SU-DHL-6 (cell line): ENCODE measurements around the gene MAGOH.

Experiments
- H2AFZ ChIP-seq: fragments of 200-600 bp; sonication (generic); 2 replicates; pipeline ENCODE4 v1.6.1; 2014; ENCODE audit warnings: low read depth, mild to moderate bottlenecking, moderate library complexity, mixed read lengths, antibody characterized with exemption, low read length; ENCODE audit not compliant: severe bottlenecking
- H3F3A ChIP-seq: fragments of 200-600 bp; shearing (Covaris generic); 2 replicates; pipeline ENCODE4 v1.6.0; 2016; ENCODE audit warnings: antibody characterized with exemption, mild to moderate bottlenecking; ENCODE audit not compliant: insufficient read depth
- H3K27ac ChIP-seq: fragments of 200-600 bp; sonication (generic); 2 replicates; pipeline ENCODE4 v1.5.1; 2016; ENCODE audit warnings: low read depth, mild to moderate bottlenecking, low read length, moderate library complexity, mixed read lengths
- H3K27me3 ChIP-seq: fragments of 200-600 bp; sonication (generic), shearing (Covaris generic); 2 replicates; pipeline ENCODE4 v1.6.0; 2014; ENCODE audit warnings: mild to moderate bottlenecking, low read length
- H3K36me3 ChIP-seq: fragments of 200-600 bp; sonication (generic); 2 replicates; pipeline ENCODE4 v1.6.1; 2014; ENCODE audit warnings: mild to moderate bottlenecking, low read length, mixed read lengths
- H3K4me2 ChIP-seq: fragments of 300-600, 200-600 bp; shearing (Covaris generic), sonication (generic); 2 replicates; pipeline ENCODE4 v1.6.0; 2014; ENCODE audit warnings: low read length, low read depth, mild to moderate bottlenecking; ENCODE audit not compliant: poor library complexity, severe bottlenecking
- H3K4me3 ChIP-seq: fragments of 200-600 bp; sonication (generic); 2 replicates; pipeline ENCODE4 v1.5.1; 2014; ENCODE audit warnings: antibody characterized with exemption, low read length, mild to moderate bottlenecking, mixed read lengths; ENCODE audit not compliant: insufficient read depth, poor library complexity, severe bottlenecking
- H3K79me2 ChIP-seq: fragments of 200-600 bp; sonication (generic); 2 replicates; pipeline ENCODE4 v1.6.1; 2014; ENCODE audit warnings: mild to moderate bottlenecking, low read length, moderate library complexity; ENCODE audit not compliant: insufficient read depth
- H3K9ac ChIP-seq: fragments of 200-600 bp; sonication (generic); 2 replicates; pipeline ENCODE4 v1.7.0; 2014; ENCODE audit warnings: mild to moderate bottlenecking, low read length
- H3K9me2 ChIP-seq: fragments of 200-600 bp; sonication (generic); replicated peaks from 2 replicates; pipeline ENCODE4 v1.6.1; 2014; ENCODE audit warnings: low read length; ENCODE audit not compliant: insufficient read depth
- H3K9me3 ChIP-seq: fragments of 200-600 bp; sonication (generic); 2 replicates; pipeline ENCODE4 v1.6.1; 2014; ENCODE audit warnings: low read length, mixed read lengths; ENCODE audit not compliant: insufficient read depth
- H4K20me1 ChIP-seq: fragments of 200-600 bp; sonication (generic); 2 replicates; pipeline ENCODE4 v1.6.1; 2014; ENCODE audit warnings: low read depth, mild to moderate bottlenecking, antibody characterized with exemption, low read length, moderate library complexity, mixed read lengths
- CTCF ChIP-seq: fragments of 200-600 bp; sonication (generic); IDR thresholded peaks from one replicate; pipeline ENCODE4 v1.5.1; 2017; ENCODE audit warnings: antibody characterized with exemption, mild to moderate bottlenecking, low read length, moderate library complexity; ENCODE audit not compliant: insufficient read depth, poor library complexity, severe bottlenecking
- EZH2phosphoT487 ChIP-seq: fragments of 200-600 bp; sonication (generic), shearing (Covaris generic); conservative IDR thresholded peaks from 2 replicates; pipeline ENCODE4 v1.6.1; 2018; ENCODE audit warnings: mild to moderate bottlenecking, antibody characterized with exemption, low read length, moderate library complexity, mixed read lengths

Gene MAGOH

GRCh38 chr1:53265581-53265980 lies 27.3 kb upstream of the MAGOH start:
- TF ChIP-seq CTCF = no peak
- TF ChIP-seq EZH2phosphoT487 = no peak
- no peak overlapping the region for H3K4me3 ChIP-seq
- H3K27me3 ChIP-seq = no peaks in the 10 kb centered on the region
- no peaks in the 10 kb centered on the region for H3K9me3 ChIP-seq
- H3K9me2 ChIP-seq = no peaks in the 10 kb centered on the region
- no peak overlapping the region for H2AFZ ChIP-seq
- H3K79me2 ChIP-seq = no peaks in the 10 kb centered on the region
- no peak overlapping the region for H3K4me2 ChIP-seq
- H3K27ac ChIP-seq = no peak overlapping the region
- peaks cover 8% of the 10 kb centered on the region; the same call in 1 of the 2 replicates for H3K36me3 ChIP-seq
- H4K20me1 ChIP-seq = no peaks in the 10 kb centered on the region
- no peaks in the 10 kb centered on the region for H3F3A ChIP-seq
- H3K9ac ChIP-seq = no peak overlapping the region

- TF ChIP-seq CTCF (no peak), EZH2phosphoT487 (no peak)
- no peaks in the 10 kb centered on the region for H3F3A ChIP-seq
- H4K20me1 ChIP-seq = no peaks in the 10 kb centered on the region
- peaks cover 8% of the 10 kb centered on the region; the same call in 1 of the 2 replicates for H3K36me3 ChIP-seq
- no peak overlapping the region for H3K4me2 ChIP-seq
- no peaks in the 10 kb centered on the region for H3K27me3 ChIP-seq
- no peak overlapping the region for H3K27ac ChIP-seq
- H3K79me2 ChIP-seq = no peaks in the 10 kb centered on the region
- no peak overlapping the region for H3K4me3 ChIP-seq
- no peak overlapping the region for H3K9ac ChIP-seq
- no peaks in the 10 kb centered on the region for H3K9me3 ChIP-seq
- no peaks in the 10 kb centered on the region for H3K9me2 ChIP-seq
- H2AFZ ChIP-seq = no peak overlapping the region
Measured at GRCh38 chr1:53264048-53264447, 25.7 kb upstream of the MAGOH start.

- no peak for TF ChIP-seq EZH2phosphoT487
- TF ChIP-seq CTCF = no peak
- H3K9me3 ChIP-seq = no peaks in the 10 kb centered on the region
- H3K9me2 ChIP-seq = no peaks in the 10 kb centered on the region
- no peak overlapping the region for H3K4me3 ChIP-seq
- no peak overlapping the region for H3K9ac ChIP-seq
- H3K27me3 ChIP-seq = no peaks in the 10 kb centered on the region
- H3K79me2 ChIP-seq = no peaks in the 10 kb centered on the region
- no peak overlapping the region for H3K27ac ChIP-seq
- H2AFZ ChIP-seq = no peak overlapping the region
- H4K20me1 ChIP-seq = no peaks in the 10 kb centered on the region
- H3K4me2 ChIP-seq = no peak overlapping the region
- H3F3A ChIP-seq = no peaks in the 10 kb centered on the region
- H3K36me3 ChIP-seq = peaks cover 14% of the 10 kb centered on the region; the same call in 1 of the 2 replicates
Measured at GRCh38 chr1:53262000-53262399, 23.7 kb upstream of the MAGOH start.
